A549 treated with DMSO at 1 μM for 4 hours (cell line): ENCODE data around the gene ZNF451. TPM values are rescaled to one million over a fixed set of nuclear protein-coding genes. Genes with fewer than 3 reads are reported as not detected.

ENCODE experiments used
- total RNA-seq: library from RNA; stranded (reverse); fragments of 200-300 nt; extraction: Qiagen RNA extraction; gene quantifications from 5 replicates; pipeline ENCODE4 v1.2.3, GENCODE V29; 2022; ENCODE audit warnings: low read depth

The ZNF451 gene
- 8.1 to 10.2 TPM (median 10.1 TPM) in 5 replicates for total RNA-seq

GRCh38 chr6:57089687-57090457 is at the start of gene ZNF451:
Gene ZNF451, plus strand, starts transcription at chr6:57090188. Its CDS starts 66 bp downstream, at chr6:57090254.

GRCh38 chr6:57046332-57047256 is 43.4 kb upstream of the ZNF451 start, which contains the start of gene KIAA1586:
Gene KIAA1586, plus strand, starts transcription at chr6:57046693. Its CDS starts 63 bp downstream, at chr6:57046756.

GRCh38 chr6:57172136-57173055 is 82.4 kb downstream of the ZNF451 start, which contains the start of gene BAG2:
Gene BAG2, plus strand, starts transcription at chr6:57172326. Its CDS starts 372 bp downstream, at chr6:57172698.

Other genes with a start within 250 kb of the ZNF451 start
- gene BEND6, start 135.1 kb upstream of the ZNF451 start, total RNA-seq = 0.71 to 1.7 TPM (median 1.3 TPM) in 5 replicates
- 4.9 to 6.6 TPM (median 5.1 TPM) in 5 replicates for gene KIAA1586, start 43.5 kb upstream of the ZNF451 start, total RNA-seq
- gene BAG2, start 82.1 kb downstream of the ZNF451 start, total RNA-seq = 7.2 to 11.2 TPM (median 10.0 TPM) in 5 replicates
- gene RAB23, start 132.1 kb downstream of the ZNF451 start, total RNA-seq = 6.1 to 10.3 TPM (median 8.4 TPM) in 5 replicates
- 10.7 to 13.9 TPM (median 13.3 TPM) in 5 replicates for gene PRIM2, start 227.4 kb downstream of the ZNF451 start, total RNA-seq